Naive thymus-derived CD4-positive, alpha-beta T cell (primary cell): ENCODE data around the gene SGF29. TPM values are rescaled to one million over a fixed set of nuclear protein-coding genes. Genes with fewer than 3 reads are reported as not detected.
A peak's percentile ranks its signal among the peaks of the same experiment; 100 is the strongest.

Experiments used
- ATAC-seq: fragments of 150-1000 bp; cut with Tn5 transposase; 2 replicates; pipeline ENCODE4 v1.10.0; 2021; ENCODE audit warnings: mild to moderate bottlenecking, moderate library complexity
- CTCF ChIA-PET: fragments of 350-600 bp; sonication (Branson Sonifier 250); formaldehyde crosslinking; loops from one replicate; lab custom pipeline; 2021; ENCODE audit warnings: antibody characterized with exemption; lab: Charles Lee
- POLR2A ChIA-PET: fragments of 350-600 bp; sonication (Branson Sonifier 250); formaldehyde crosslinking; loops from one replicate; lab custom pipeline; 2021; ENCODE audit warnings: antibody characterized with exemption, inconsistent platforms; lab: Charles Lee
- DNase-seq, 9 donors: peaks; one replicate each; pipeline versions ENCODE4 v3.0.0 to v3.0.0-alpha.2; 2020 to 2022; ENCODE audit warnings: mixed read lengths in 1 of 9
- H3K27ac ChIP-seq: one replicate; pipeline ENCODE4 v1.7.0; 2013; ENCODE audit warnings: mild to moderate bottlenecking, low read depth, low read length, moderate library complexity
- H3K27me3 ChIP-seq, 2 donors: one replicate each; pipeline ENCODE4 v1.7.0; 2013; ENCODE audit warnings: low read length in 2 of 2, mild to moderate bottlenecking in 2 of 2, moderate library complexity in 2 of 2; ENCODE audit not compliant: control insufficient read depth in 2 of 2, insufficient read depth in 2 of 2
- H3K36me3 ChIP-seq, 3 experiments: 1 replicate in 2 of 3; 2 replicates in 1 of 3; pipeline ENCODE4 v1.7.0; 2013; ENCODE audit warnings: low read length in 3 of 3, mild to moderate bottlenecking in 3 of 3, moderate library complexity in 1 of 3; ENCODE audit not compliant: insufficient read depth in 3 of 3, control insufficient read depth in 2 of 3
- H3K4me1 ChIP-seq, 2 donors: one replicate each; pipeline ENCODE4 v1.7.0; 2013; ENCODE audit warnings: low read length in 2 of 2, mild to moderate bottlenecking in 2 of 2, moderate library complexity in 1 of 2; ENCODE audit not compliant: control insufficient read depth in 2 of 2, insufficient read depth in 2 of 2
- H3K4me3 ChIP-seq: 2 replicates; pipeline ENCODE4 v1.7.0; 2013; ENCODE audit warnings: mild to moderate bottlenecking, low read length
- H3K9me3 ChIP-seq, 3 experiments: 1 replicate in 2 of 3; 2 replicates in 1 of 3; pipeline ENCODE4 v1.7.0; 2013; ENCODE audit warnings: low read length in 3 of 3; ENCODE audit not compliant: control insufficient read depth in 2 of 3
- H3K27ac Mint-ChIP-seq, 9 donors: one replicate each; pipeline ENCODE4 v1.8.0; 2020 to 2022; ENCODE audit warnings: mixed read lengths in 9 of 9, mild to moderate bottlenecking in 8 of 9, moderate library complexity in 5 of 9, inconsistent platforms in 2 of 9
- H3K27me3 Mint-ChIP-seq, 5 donors: one replicate each; pipeline ENCODE4 v1.8.0; 2021 to 2022; ENCODE audit warnings: mixed read lengths in 5 of 5, mild to moderate bottlenecking in 1 of 5
- H3K36me3 Mint-ChIP-seq, 5 donors: one replicate each; pipeline ENCODE4 v1.8.0; 2020 to 2022; ENCODE audit warnings: mixed read lengths in 5 of 5, mild to moderate bottlenecking in 3 of 5, inconsistent platforms in 1 of 5
- H3K4me1 Mint-ChIP-seq, 7 donors: one replicate each; pipeline ENCODE4 v1.8.0; 2020 to 2022; ENCODE audit warnings: mixed read lengths in 7 of 7, mild to moderate bottlenecking in 3 of 7, inconsistent platforms in 1 of 7
- H3K4me3 Mint-ChIP-seq, 10 donors: one replicate each; pipeline ENCODE4 v1.8.0; 2020 to 2022; ENCODE audit warnings: mild to moderate bottlenecking in 10 of 10, mixed read lengths in 10 of 10, moderate library complexity in 6 of 10, inconsistent platforms in 2 of 10
- H3K9me3 Mint-ChIP-seq, 11 donors: one replicate each; pipeline ENCODE4 v1.8.0; 2020 to 2022; ENCODE audit warnings: mixed read lengths in 11 of 11, mild to moderate bottlenecking in 4 of 11, inconsistent platforms in 1 of 11, moderate library complexity in 1 of 11
- intact Hi-C, 2 donors: fragments of 100-400 bp; cut with micrococcal nuclease; formaldehyde crosslinking; loops; one replicate each; pipeline ENCODE4 v1.15.1; 2023
- polyA plus RNA-seq, 2 donors: library from polyadenylated mRNA; unstranded; fragments of 300-500 nt; fragmentation: Illumina TruSeq; gene quantifications; one replicate each; pipeline ENCODE4 v1.2.3, GENCODE V29; 2021
- total RNA-seq, 6 experiments: library from RNA in 5 of 6; stranded (reverse) in 5 of 6; gene quantifications; 1 replicate in 5 of 6; 2 replicates in 1 of 6; pipeline ENCODE4 v1.2.3 and lab custom pipeline; 2021 to 2026

SGF29 gene
- total and polyA plus RNA-seq, 7 experiments from 2014 or later, result 41.5 to 85.6 (median 68.2) TPM

DNA sequence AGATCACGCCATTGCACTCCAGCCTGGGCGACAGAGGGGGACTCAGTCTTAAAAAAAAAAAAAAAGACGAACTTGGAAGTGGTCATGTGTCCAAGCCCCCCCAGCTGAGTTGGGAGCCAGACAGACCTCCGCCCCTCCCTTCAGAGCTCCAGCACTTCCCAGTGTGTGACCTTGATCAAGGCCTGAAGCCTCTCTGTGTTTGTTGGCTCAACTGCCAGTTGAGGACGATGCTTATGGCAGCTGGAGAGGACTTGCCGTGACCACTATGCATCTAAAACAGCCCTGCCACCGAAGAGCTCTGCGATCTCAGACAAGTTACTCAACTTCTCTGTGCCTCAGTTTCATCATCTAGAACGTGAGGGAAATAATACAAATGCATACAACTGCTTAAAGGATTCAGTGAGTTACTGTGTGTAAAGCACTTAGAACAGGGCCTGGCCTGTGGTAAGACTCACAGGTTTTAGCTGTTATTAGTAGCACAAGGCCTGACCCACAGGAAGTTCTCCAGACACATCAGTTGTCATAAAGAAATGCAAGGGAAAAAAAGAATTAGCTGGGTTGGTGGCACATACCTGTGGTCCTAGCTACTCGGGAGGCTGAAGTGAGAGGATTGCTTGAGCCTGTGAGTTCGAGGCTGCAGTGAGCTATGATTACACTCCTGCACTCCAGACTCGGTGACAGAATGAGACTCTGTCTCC, 40.1 kb upstream of the SGF29 start:
- intact Hi-C loops, result no loop called here
- no peak overlapping the region for H3K4me3 Mint-ChIP-seq
- peaks cover 0 to 14% (median 4%) of the 10 kb centered on the region in 7 donors for H3K4me1 Mint-ChIP-seq
- H3K27ac ChIP-seq, result no peak overlapping the region
- POLR2A ChIA-PET, result no interaction called here
- ATAC-seq (no peak), DNase-seq (no peak)
- no peaks in the 10 kb centered on the region for H3K36me3 Mint-ChIP-seq
- no peaks in the 10 kb centered on the region for H3K9me3 Mint-ChIP-seq
- no peak overlapping the region for H3K4me3 ChIP-seq
- CTCF ChIA-PET, result no interaction called here
- no peaks in the 10 kb centered on the region for H3K36me3 ChIP-seq
- no peaks in the 10 kb centered on the region for H3K9me3 ChIP-seq
- H3K4me1 ChIP-seq, result no peaks in the 10 kb centered on the region
- no peaks in the 10 kb centered on the region for H3K27me3 Mint-ChIP-seq
- peak overlapping the region in 2 of 9 donors; percentile 32 to 36 for H3K27ac Mint-ChIP-seq
- H3K27me3 ChIP-seq, result no peaks in the 10 kb centered on the region

DNA sequence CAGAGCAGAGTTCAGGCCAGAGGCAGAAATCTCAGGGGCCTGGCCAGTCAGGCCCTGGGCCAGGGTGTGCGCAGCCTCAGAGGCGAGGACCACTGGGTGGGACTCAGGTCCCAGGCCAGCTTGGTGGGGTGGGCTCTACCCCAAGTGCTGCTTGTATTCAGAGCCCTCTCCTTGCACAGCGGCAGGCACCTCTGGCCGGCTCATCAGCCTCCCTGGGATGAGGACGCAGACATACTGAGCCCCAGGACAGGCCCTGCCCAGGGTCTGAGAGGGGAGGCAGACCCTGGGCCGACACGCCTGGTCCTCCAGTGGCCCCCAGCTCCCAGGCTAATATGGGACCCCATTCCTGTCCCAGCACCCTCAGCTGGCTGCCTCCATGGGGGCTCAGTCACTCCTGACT, 39.5 kb upstream of the SGF29 start:
- Histone ChIP-seq H3K9me3 (no peaks in the 10 kb centered on the region), H3K4me1 (no peaks in the 10 kb centered on the region), H3K4me3 (no peak overlapping the region), H3K36me3 (no peaks in the 10 kb centered on the region), H3K27ac (no peak overlapping the region), H3K27me3 (no peaks in the 10 kb centered on the region)
- intact Hi-C loops, result no loop called here
- ChIA-PET POLR2A (no interaction called here), CTCF (no interaction called here)
- no peak overlapping the region for H3K4me3 Mint-ChIP-seq
- H3K27ac Mint-ChIP-seq, result no peak overlapping the region
- no peaks in the 10 kb centered on the region for H3K27me3 Mint-ChIP-seq
- no peaks in the 10 kb centered on the region for H3K36me3 Mint-ChIP-seq
- peaks cover 0 to 14% (median 4%) of the 10 kb centered on the region in 7 donors for H3K4me1 Mint-ChIP-seq
- ATAC-seq, result no peak
- no peak for DNase-seq
- no peaks in the 10 kb centered on the region for H3K9me3 Mint-ChIP-seq

DNA sequence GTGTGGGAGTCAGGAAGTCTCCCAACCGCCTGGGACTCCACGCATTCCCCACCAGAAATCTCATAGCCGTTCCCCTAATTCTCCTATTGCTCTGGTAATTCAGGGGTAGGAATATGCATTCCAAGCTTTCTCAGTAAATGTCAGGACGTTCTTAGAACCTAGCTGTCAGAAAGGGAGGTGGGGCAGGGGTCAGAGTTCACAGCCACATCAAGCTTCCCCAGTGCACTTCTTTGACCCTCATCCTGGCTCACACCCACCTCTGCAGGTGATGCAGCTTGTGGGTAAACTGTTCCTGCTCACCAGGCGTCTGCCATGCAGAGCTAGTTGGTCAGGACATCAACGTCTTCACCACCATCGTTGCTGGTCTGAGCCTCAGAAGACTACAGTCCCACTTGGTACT, 33.0 kb upstream of the SGF29 start:
- peaks cover 0 to 22% (median 6%) of the 10 kb centered on the region in 7 donors for H3K4me1 Mint-ChIP-seq
- intact Hi-C loops, result no loop called here
- no peaks in the 10 kb centered on the region for H3K27me3 Mint-ChIP-seq
- no peaks in the 10 kb centered on the region for H3K27me3 ChIP-seq
- no peak overlapping the region for H3K4me3 Mint-ChIP-seq
- H3K4me3 ChIP-seq, result no peak overlapping the region
- ATAC-seq, result no peak
- CTCF ChIA-PET, result no interaction called here
- no peaks in the 10 kb centered on the region for H3K36me3 ChIP-seq
- POLR2A ChIA-PET, result interaction anchor here (1.4 kb wide), 1 partner anchor 10 kb away, joined by 4 read pairs; no protein-coding TSS in a partner anchor
- peaks cover 0 to 6% of the 10 kb centered on the region in 2 donors for H3K4me1 ChIP-seq
- H3K27ac ChIP-seq, result no peak overlapping the region
- no peaks in the 10 kb centered on the region for H3K36me3 Mint-ChIP-seq
- DNase-seq, result no peak
- H3K9me3 ChIP-seq, result no peaks in the 10 kb centered on the region
- no peaks in the 10 kb centered on the region for H3K9me3 Mint-ChIP-seq
- H3K27ac Mint-ChIP-seq, result no peak overlapping the region

DNA sequence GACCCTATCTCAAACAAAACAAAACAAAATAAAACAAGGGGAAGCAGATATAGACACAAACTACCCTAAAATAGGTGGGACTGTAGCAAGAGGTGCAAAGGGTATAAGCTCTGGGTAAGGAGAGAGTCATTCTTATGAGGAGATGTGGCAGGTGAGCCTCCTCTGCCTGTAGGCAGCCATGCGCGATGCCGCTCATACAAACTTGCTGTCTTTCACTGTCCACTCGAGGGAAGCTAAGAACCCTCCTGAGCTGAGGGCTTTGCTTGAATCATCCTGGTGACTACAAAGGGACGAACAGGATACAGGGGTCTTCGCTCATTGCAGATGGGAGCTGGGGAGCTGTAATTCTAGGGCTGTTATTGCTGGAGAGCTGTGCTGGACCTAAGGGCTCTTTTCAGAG, 32.3 kb upstream of the SGF29 start:
- Histone ChIP-seq H3K27ac (no peak overlapping the region), H3K4me1 (peaks cover 0 to 6% of the 10 kb centered on the region in 2 donors), H3K9me3 (no peaks in the 10 kb centered on the region), H3K27me3 (no peaks in the 10 kb centered on the region), H3K36me3 (no peaks in the 10 kb centered on the region), H3K4me3 (no peak overlapping the region)
- Mint-ChIP-seq H3K4me1 (peaks cover 0 to 22% (median 6%) of the 10 kb centered on the region in 7 donors), H3K36me3 (no peaks in the 10 kb centered on the region), H3K27ac (peak overlapping the region in 1 of 9 donors; percentile 1), H3K4me3 (no peak overlapping the region), H3K9me3 (no peaks in the 10 kb centered on the region), H3K27me3 (no peaks in the 10 kb centered on the region)
- ATAC-seq (no peak), DNase-seq (no peak)
- POLR2A ChIA-PET, result interaction anchor here (0.6 to 1.4 kb wide), 2 partner anchors 9 to 12 kb away, joined by 3 to 4 read pairs; no protein-coding TSS in a partner anchor
- intact Hi-C loops, result no loop called here
- CTCF ChIA-PET, result no interaction called here

DNA sequence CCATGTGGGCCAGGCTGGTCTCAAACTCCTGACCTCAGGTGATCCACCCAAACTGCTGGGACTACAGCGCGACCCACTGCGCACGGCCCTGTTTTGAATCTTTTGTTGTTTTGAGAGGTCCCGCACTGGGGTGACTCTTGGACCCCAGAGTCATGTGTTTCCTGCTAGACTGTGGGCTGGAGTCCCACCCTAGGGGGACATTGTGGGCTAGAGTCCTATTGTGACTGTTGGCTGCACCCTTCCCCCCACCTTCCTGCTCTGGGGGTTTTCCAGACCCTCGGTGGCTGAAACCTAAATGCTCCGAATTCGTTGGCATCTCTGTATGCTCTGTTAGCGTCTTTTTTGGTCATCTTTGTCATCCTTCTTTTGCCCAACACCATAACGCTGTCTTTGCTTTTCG, 30.9 kb upstream of the SGF29 start:
- Mint-ChIP-seq H3K4me1 (peaks cover 0 to 22% (median 6%) of the 10 kb centered on the region in 7 donors), H3K27me3 (no peaks in the 10 kb centered on the region), H3K9me3 (no peaks in the 10 kb centered on the region), H3K27ac (peak overlapping the region in 3 of 9 donors; percentile 2 to 3 (median 2)), H3K36me3 (no peaks in the 10 kb centered on the region), H3K4me3 (no peak overlapping the region)
- H3K27me3 ChIP-seq, result no peaks in the 10 kb centered on the region
- H3K4me3 ChIP-seq, result no peak overlapping the region
- ChIA-PET CTCF (interaction anchor here (0.6 kb wide), 1 partner anchor 28 kb away, joined by 4 read pairs; no protein-coding TSS in a partner anchor), POLR2A (no interaction called here)
- intact Hi-C loops, result no loop called here
- peaks cover 0 to 6% of the 10 kb centered on the region in 2 donors for H3K4me1 ChIP-seq
- ATAC-seq (no peak), DNase-seq (no peak)
- no peak overlapping the region for H3K27ac ChIP-seq
- H3K36me3 ChIP-seq, result no peaks in the 10 kb centered on the region
- H3K9me3 ChIP-seq, result no peaks in the 10 kb centered on the region

DNA sequence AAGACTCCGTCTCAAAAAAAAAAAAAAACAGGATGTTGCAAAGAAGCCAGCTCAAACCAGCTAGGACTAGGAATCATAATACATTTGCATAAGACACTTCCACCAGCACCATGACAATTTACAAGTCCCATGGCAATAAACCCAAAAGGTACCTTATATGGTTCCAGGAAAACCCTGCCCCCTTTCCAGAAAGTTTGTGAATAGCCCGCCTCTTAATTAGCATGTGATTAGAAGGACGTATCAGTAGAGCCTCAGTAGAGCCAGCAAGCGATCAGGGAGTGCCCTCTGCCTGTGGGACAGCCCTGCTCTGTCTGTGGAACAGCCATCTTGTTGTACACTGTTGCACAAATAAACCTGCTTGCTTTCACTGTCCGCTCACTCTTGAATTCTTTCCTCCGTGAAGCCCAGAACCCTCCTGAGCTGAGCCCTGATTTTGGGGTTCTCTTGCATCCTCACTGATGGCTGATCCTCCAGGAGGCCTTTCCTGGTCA, 29.0 kb upstream of the SGF29 start:
- H3K27ac Mint-ChIP-seq, result peak overlapping the region in 5 of 9 donors; percentile 7 to 79 (median 41)
- no peak overlapping the region for H3K4me3 Mint-ChIP-seq
- intact Hi-C loops, result loop anchor here in 1 of 2 donors (1.0 kb wide), 1 partner anchor 10 kb away; no protein-coding TSS in a partner anchor
- H3K27me3 Mint-ChIP-seq, result no peaks in the 10 kb centered on the region
- Histone ChIP-seq H3K9me3 (no peaks in the 10 kb centered on the region), H3K4me1 (peaks cover 0 to 6% of the 10 kb centered on the region in 2 donors), H3K27me3 (no peaks in the 10 kb centered on the region), H3K27ac (no peak overlapping the region), H3K4me3 (no peak overlapping the region), H3K36me3 (no peaks in the 10 kb centered on the region)
- peaks cover 0 to 22% (median 6%) of the 10 kb centered on the region in 7 donors for H3K4me1 Mint-ChIP-seq
- ATAC-seq, result peak; percentile 75
- POLR2A ChIA-PET, result interaction anchor here (0.6 to 2.7 kb wide), 7 partner anchors 10 to 326 kb away, joined by 3 to 11 read pairs (median 4); partner anchors contain the start of genes APOBR and CLN3
- no peaks in the 10 kb centered on the region for H3K9me3 Mint-ChIP-seq
- CTCF ChIA-PET, result no interaction called here
- H3K36me3 Mint-ChIP-seq, result no peaks in the 10 kb centered on the region
- DNase-seq, result peak in 3 of 9 donors; percentile 6 to 28 (median 21)
